SK-N-SH (cell line): ENCODE results near the gene DDX41. TPM values are rescaled to one million over a fixed set of nuclear protein-coding genes. Genes with fewer than 3 reads are reported as not detected.

Experiments used
- CTCF ChIA-PET: fragments of 300-600, 350-600 bp; formaldehyde crosslinking; extraction: SDS; loops from one replicate; lab custom pipeline; 2021; lab: Yijun Ruan, JAX
- POLR2A ChIA-PET: fragments of 350-600 bp; sonication (Branson Sonifier 250); formaldehyde crosslinking; extraction: SDS; loops from one replicate; lab custom pipeline; 2020; ENCODE audit warnings: antibody characterized with exemption, inconsistent platforms; lab: Yijun Ruan, JAX
- DNase-seq: peaks from one replicate; pipeline ENCODE4 v3.0.0; 2012
- H2AFZ ChIP-seq: fragments of 200-600 bp; sonication (generic); 2 replicates; pipeline ENCODE4 v1.8.1; 2016; ENCODE audit warnings: antibody characterized with exemption, mild to moderate bottlenecking, low read depth
- H3F3A ChIP-seq: fragments of 200-600 bp; sonication (generic); replicated peaks from 2 replicates; pipeline ENCODE3; 2016; ENCODE audit warnings: antibody characterized with exemption, mild to moderate bottlenecking; ENCODE audit not compliant: insufficient read depth
- H3K27ac ChIP-seq, 2 experiments: fragments of 200-500 bp in 1 of 2; fragments of 200-600 bp in 1 of 2; sonication (Bioruptor generic) in 1 of 2; sonication (generic), shearing (Covaris generic) in 1 of 2; 2 replicates each; pipeline versions ENCODE4 v1.5.1 to v1.6.1; 2014 to 2016; ENCODE audit warnings: low read depth in 2 of 2, inconsistent platforms in 1 of 2, low read length in 1 of 2, mild to moderate bottlenecking in 1 of 2, mixed read lengths in 1 of 2
- H3K27me3 ChIP-seq: fragments of 200-600 bp; sonication (generic), shearing (Covaris generic); 2 replicates; pipeline ENCODE4 v1.6.1; 2016; ENCODE audit warnings: mixed run types; ENCODE audit not compliant: insufficient read depth
- H3K36me3 ChIP-seq, 2 experiments: fragments of 200-500 bp in 1 of 2; fragments of 200-600 bp in 1 of 2; sonication (Bioruptor generic) in 1 of 2; sonication (generic) in 1 of 2; replicated peaks in 1 of 2; 2 replicates each; pipeline versions ENCODE3 to v1.5.1; 2014 to 2016; ENCODE audit warnings: low read length in 1 of 2, mild to moderate bottlenecking in 1 of 2; ENCODE audit not compliant: insufficient read depth in 2 of 2, control insufficient read depth in 1 of 2
- H3K4me1 ChIP-seq, 2 experiments: fragments of 200-500 bp in 1 of 2; fragments of 200-600 bp in 1 of 2; sonication (Bioruptor generic) in 1 of 2; sonication (generic), shearing (Covaris generic) in 1 of 2; 2 replicates each; pipeline versions ENCODE4 v1.5.1 to v1.6.1; 2014 to 2016; ENCODE audit warnings: low read depth in 1 of 2, low read length in 1 of 2, mixed run types in 1 of 2; ENCODE audit not compliant: insufficient read depth in 2 of 2, control insufficient read depth in 1 of 2
- H3K4me2 ChIP-seq: fragments of 200-600 bp; sonication (generic), shearing (Covaris generic); 2 replicates; pipeline ENCODE4 v1.6.1; 2017; ENCODE audit warnings: mixed run types
- H3K4me3 ChIP-seq, 2 experiments: fragments of 200-500 bp in 1 of 2; fragments of 200-600 bp in 1 of 2; sonication (Bioruptor generic) in 1 of 2; sonication (generic), shearing (Covaris generic) in 1 of 2; 2 replicates each; pipeline versions ENCODE4 v1.5.1 to v1.8.1; 2014 to 2016; ENCODE audit warnings: low read depth in 2 of 2, inconsistent platforms in 1 of 2, low read length in 1 of 2, mild to moderate bottlenecking in 1 of 2, mixed read lengths in 1 of 2, moderate library complexity in 1 of 2
- H3K79me2 ChIP-seq: fragments of 200-600 bp; sonication (generic); 2 replicates; pipeline ENCODE4 v1.8.1; 2017; ENCODE audit warnings: mild to moderate bottlenecking; ENCODE audit not compliant: insufficient read depth
- H3K9ac ChIP-seq: fragments of 200-600 bp; sonication (generic); 2 replicates; pipeline ENCODE4 v1.6.1; 2017; ENCODE audit warnings: mixed run types
- H3K9me2 ChIP-seq: fragments of 200-600 bp; sonication (generic); 2 replicates; pipeline ENCODE4 v1.6.1; 2017; ENCODE audit warnings: mixed run types
- H3K9me3 ChIP-seq: fragments of 200-600 bp; sonication (generic); 2 replicates; pipeline ENCODE4 v1.6.1; 2017; ENCODE audit warnings: mixed run types, mild to moderate bottlenecking, moderate library complexity
- H4K20me1 ChIP-seq: fragments of 200-600 bp; sonication (generic); 2 replicates; pipeline ENCODE4 v1.6.1; 2017; ENCODE audit warnings: mild to moderate bottlenecking, mixed run types; ENCODE audit not compliant: insufficient read depth
- CHD2 ChIP-seq: fragments of 150-350 bp; IDR thresholded peaks from 2 replicates; pipeline ENCODE4 v1.6.1; 2018; ENCODE audit warnings: low read length; ENCODE audit not compliant: partially characterized antibody
- ELF1 ChIP-seq: IDR thresholded peaks from 2 replicates; pipeline ENCODE4 v1.4.0; 2012
- FOXJ3 ChIP-seq: sonication (generic); formaldehyde crosslinking; IDR thresholded peaks from 2 replicates; pipeline ENCODE4 v1.5.1; 2020; ENCODE audit warnings: mild to moderate bottlenecking, missing genetic modification reagents
- FOXM1 ChIP-seq: IDR thresholded peaks from 2 replicates; pipeline ENCODE4 v1.4.0; 2012; ENCODE audit warnings: low read depth, mild to moderate bottlenecking
- GABPA ChIP-seq: IDR thresholded peaks from 2 replicates; pipeline ENCODE4 v1.4.0; 2012; ENCODE audit warnings: low read depth, mild to moderate bottlenecking
- MXI1 ChIP-seq: IDR thresholded peaks from 2 replicates; pipeline ENCODE4 v1.6.1; 2012; ENCODE audit warnings: mild to moderate bottlenecking, low read depth, low read length, improper control_type of control experiment
- RAD21 ChIP-seq: IDR thresholded peaks from 2 replicates; pipeline ENCODE4 v1.6.1; 2012; ENCODE audit warnings: mild to moderate bottlenecking, low read length
- RCOR1 ChIP-seq: fragments of 150-350 bp; IDR thresholded peaks from 2 replicates; pipeline ENCODE4 v1.6.1; 2017; ENCODE audit warnings: antibody characterized with exemption, low read length
- REST ChIP-seq: IDR thresholded peaks from 2 replicates; pipeline ENCODE4 v1.6.1; 2012; ENCODE audit warnings: mild to moderate bottlenecking, low read depth, low read length, moderate library complexity
- TAF1 ChIP-seq: IDR thresholded peaks from 2 replicates; pipeline ENCODE4 v1.6.1; 2012; ENCODE audit warnings: low read depth, mild to moderate bottlenecking, low read length, moderate library complexity, borderline replicate concordance
- TEAD4 ChIP-seq: IDR thresholded peaks from 2 replicates; pipeline ENCODE4 v1.4.0; 2012; ENCODE audit warnings: mild to moderate bottlenecking, borderline replicate concordance; ENCODE audit not compliant: insufficient read depth
- YY1 ChIP-seq: IDR thresholded peaks from 2 replicates; pipeline ENCODE4 v1.4.0; 2012; ENCODE audit warnings: low read depth, mild to moderate bottlenecking
- WGBS: methylation state at CpG from one replicate; pipeline ENCODE4 v1.1.6; 2017; ENCODE audit warnings: low lambda C conversion rate; 5-methylcytosine and 5-hydroxymethylcytosine counted together
- polyA plus RNA-seq, 3 experiments: library from polyadenylated mRNA; depleted of rRNA; stranded (reverse); fragments of >200 nt; gene quantifications; 2 replicates each; pipeline ENCODE4 v1.2.3, GENCODE V29; 2012
- TF ChIP-seq, protein P1 (sequence below): IDR thresholded peaks from 2 replicates; pipeline ENCODE4; 2012
- TF ChIP-seq, protein P2 (sequence below): IDR thresholded peaks from 2 replicates; pipeline ENCODE4 v1.4.0; 2012; ENCODE audit warnings: low read depth, borderline replicate concordance
- TF ChIP-seq, protein P3 (sequence below): fragments of 200-600 bp; sonication (generic); IDR thresholded peaks from 2 replicates; pipeline ENCODE4 v1.6.1; 2017; ENCODE audit warnings: antibody characterized with exemption, mild to moderate bottlenecking, moderate library complexity

DDX41 gene
- polyA plus RNA-seq, 1 of the 3 experiments (the other 2 are of a cell fraction): 176 TPM

- H3F3A ChIP-seq: peaks cover 21% of the 10 kb centered on the region
- 100% methylated on average over 2 of the region's 2 CpGs for WGBS
- CTCF ChIA-PET: interaction anchor here (1.9 to 20.3 kb wide), 3 partner anchors 12 to 78 kb away, joined by 8 to 215 read pairs (median 201); partner anchors contain the start of gene PDLIM7
- H3K79me2 ChIP-seq: peaks cover 71% of the 10 kb centered on the region
- H3K9me3 ChIP-seq: no peaks in the 10 kb centered on the region
- peaks cover 61% of the 10 kb centered on the region for H4K20me1 ChIP-seq
- TF ChIP-seq RCOR1: no peak
- no peak for TF ChIP-seq TAF1
- TF ChIP-seq, protein P1, sequence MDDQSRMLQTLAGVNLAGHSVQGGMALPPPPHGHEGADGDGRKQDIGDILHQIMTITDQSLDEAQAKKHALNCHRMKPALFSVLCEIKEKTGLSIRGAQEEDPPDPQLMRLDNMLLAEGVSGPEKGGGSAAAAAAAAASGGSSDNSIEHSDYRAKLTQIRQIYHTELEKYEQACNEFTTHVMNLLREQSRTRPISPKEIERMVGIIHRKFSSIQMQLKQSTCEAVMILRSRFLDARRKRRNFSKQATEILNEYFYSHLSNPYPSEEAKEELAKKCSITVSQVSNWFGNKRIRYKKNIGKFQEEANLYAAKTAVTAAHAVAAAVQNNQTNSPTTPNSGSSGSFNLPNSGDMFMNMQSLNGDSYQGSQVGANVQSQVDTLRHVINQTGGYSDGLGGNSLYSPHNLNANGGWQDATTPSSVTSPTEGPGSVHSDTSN: no peak
- TF ChIP-seq RAD21: no peak
- TF ChIP-seq YY1: no peak
- TF ChIP-seq TEAD4: no peak
- no peak for TF ChIP-seq GABPA
- no peak for TF ChIP-seq FOXJ3 (CRISPR knock-in tag)
- peaks cover 41 to 54% of the 10 kb centered on the region in 2 experiments for H3K36me3 ChIP-seq
- no peak for DNase-seq
- H3K27me3 ChIP-seq: no peaks in the 10 kb centered on the region
- no peaks in the 10 kb centered on the region for H3K9me2 ChIP-seq
- H3K27ac ChIP-seq: no peak overlapping the region; a peak in 1 of 4 replicates
- POLR2A ChIA-PET: interaction anchor here (0.7 to 3.0 kb wide), 2 partner anchors 9 to 22 kb away, joined by 3 to 11 read pairs; no protein-coding TSS in a partner anchor
- no peak overlapping the region for H2AFZ ChIP-seq
- H3K4me3 ChIP-seq: no peak overlapping the region
- no peak overlapping the region for H3K9ac ChIP-seq
- H3K4me2 ChIP-seq: no peak overlapping the region; the same call in 1 of the 2 replicates
- H3K4me1 ChIP-seq: peaks cover 35 to 36% of the 10 kb centered on the region in 2 experiments; a peak in 3 of 4 replicates
These were observed 48.5 kb downstream of the DDX41 start for GRCh38 chr5:177468329-177468684.

DNA sequence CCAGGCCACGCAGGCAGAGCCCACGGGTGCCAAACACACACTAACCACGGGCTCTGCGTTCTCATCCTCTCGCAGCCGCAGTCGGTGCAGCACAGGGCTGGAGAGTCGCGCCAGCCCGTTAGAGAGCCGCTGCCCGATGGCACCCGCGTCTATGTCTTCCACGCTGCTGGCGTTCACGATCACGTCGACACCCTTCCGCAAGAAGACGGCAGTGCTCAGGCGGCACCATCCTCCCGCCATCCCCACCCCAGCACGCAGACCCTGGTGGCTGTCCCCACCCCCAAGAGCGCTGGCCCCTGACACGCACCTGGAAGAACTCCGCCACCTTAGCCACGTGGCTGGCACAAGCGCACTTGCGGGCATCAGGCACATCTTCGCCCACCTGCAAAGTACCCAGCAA is 49.3 kb downstream of the DDX41 start:
- H3K9me3 ChIP-seq: no peaks in the 10 kb centered on the region
- no peak overlapping the region for H2AFZ ChIP-seq
- DNase-seq: no peak
- no peak for TF ChIP-seq MXI1
- TF ChIP-seq, protein P2, sequence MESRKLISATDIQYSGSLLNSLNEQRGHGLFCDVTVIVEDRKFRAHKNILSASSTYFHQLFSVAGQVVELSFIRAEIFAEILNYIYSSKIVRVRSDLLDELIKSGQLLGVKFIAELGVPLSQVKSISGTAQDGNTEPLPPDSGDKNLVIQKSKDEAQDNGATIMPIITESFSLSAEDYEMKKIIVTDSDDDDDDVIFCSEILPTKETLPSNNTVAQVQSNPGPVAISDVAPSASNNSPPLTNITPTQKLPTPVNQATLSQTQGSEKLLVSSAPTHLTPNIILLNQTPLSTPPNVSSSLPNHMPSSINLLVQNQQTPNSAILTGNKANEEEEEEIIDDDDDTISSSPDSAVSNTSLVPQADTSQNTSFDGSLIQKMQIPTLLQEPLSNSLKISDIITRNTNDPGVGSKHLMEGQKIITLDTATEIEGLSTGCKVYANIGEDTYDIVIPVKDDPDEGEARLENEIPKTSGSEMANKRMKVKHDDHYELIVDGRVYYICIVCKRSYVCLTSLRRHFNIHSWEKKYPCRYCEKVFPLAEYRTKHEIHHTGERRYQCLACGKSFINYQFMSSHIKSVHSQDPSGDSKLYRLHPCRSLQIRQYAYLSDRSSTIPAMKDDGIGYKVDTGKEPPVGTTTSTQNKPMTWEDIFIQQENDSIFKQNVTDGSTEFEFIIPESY: no peak
- TF ChIP-seq GABPA: no peak
- no peak for TF ChIP-seq FOXM1
- TF ChIP-seq CHD2: no peak
- TF ChIP-seq ELF1: no peak
- TF ChIP-seq, protein P3, sequence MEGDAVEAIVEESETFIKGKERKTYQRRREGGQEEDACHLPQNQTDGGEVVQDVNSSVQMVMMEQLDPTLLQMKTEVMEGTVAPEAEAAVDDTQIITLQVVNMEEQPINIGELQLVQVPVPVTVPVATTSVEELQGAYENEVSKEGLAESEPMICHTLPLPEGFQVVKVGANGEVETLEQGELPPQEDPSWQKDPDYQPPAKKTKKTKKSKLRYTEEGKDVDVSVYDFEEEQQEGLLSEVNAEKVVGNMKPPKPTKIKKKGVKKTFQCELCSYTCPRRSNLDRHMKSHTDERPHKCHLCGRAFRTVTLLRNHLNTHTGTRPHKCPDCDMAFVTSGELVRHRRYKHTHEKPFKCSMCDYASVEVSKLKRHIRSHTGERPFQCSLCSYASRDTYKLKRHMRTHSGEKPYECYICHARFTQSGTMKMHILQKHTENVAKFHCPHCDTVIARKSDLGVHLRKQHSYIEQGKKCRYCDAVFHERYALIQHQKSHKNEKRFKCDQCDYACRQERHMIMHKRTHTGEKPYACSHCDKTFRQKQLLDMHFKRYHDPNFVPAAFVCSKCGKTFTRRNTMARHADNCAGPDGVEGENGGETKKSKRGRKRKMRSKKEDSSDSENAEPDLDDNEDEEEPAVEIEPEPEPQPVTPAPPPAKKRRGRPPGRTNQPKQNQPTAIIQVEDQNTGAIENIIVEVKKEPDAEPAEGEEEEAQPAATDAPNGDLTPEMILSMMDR: no peak
- no peak for TF ChIP-seq REST
- TF ChIP-seq, all 33 proteins: peak for 0
- ChIA-PET POLR2A (no interaction called here), CTCF (interaction anchor here (0.7 to 20.3 kb wide), 3 partner anchors 11 to 63 kb away, joined by 3 to 215 read pairs (median 201); partner anchors contain the start of gene PDLIM7)
- no peak overlapping the region for H3K27ac ChIP-seq
- H3K4me2 ChIP-seq: no peak overlapping the region
- H3K27me3 ChIP-seq: no peaks in the 10 kb centered on the region
- H3K9ac ChIP-seq: no peak overlapping the region
- H3K9me2 ChIP-seq: no peaks in the 10 kb centered on the region
- H3K4me3 ChIP-seq: no peak overlapping the region
- peaks cover 60% of the 10 kb centered on the region for H4K20me1 ChIP-seq
- H3K4me1 ChIP-seq: peaks cover 35 to 36% of the 10 kb centered on the region in 2 experiments; a peak in 3 of 4 replicates
- peaks cover 22% of the 10 kb centered on the region for H3F3A ChIP-seq
- H3K79me2 ChIP-seq: peaks cover 67% of the 10 kb centered on the region
- 95% methylated on average over 30 of the region's 31 CpGs for WGBS
- peaks cover 44 to 62% of the 10 kb centered on the region in 2 experiments for H3K36me3 ChIP-seq
